K562 (cell line): ENCODE results near the gene MRPL16. TPM values are rescaled to one million over a fixed set of nuclear protein-coding genes. Genes with fewer than 3 reads are reported as not detected.
A peak's percentile ranks its signal among the peaks of the same experiment; 100 is the strongest.

ENCODE experiments used
- CREB3 ChIP-seq: fragments of 450-650 bp; conservative IDR thresholded peaks from 2 replicates; pipeline ENCODE4 v1.6.1; 2016; ENCODE audit warnings: missing genetic modification characterization, low read depth, mild to moderate bottlenecking, missing compliant biosample characterization, moderate library complexity
- ETV1 ChIP-seq: fragments of 450-650 bp; conservative IDR thresholded peaks from 2 replicates; pipeline ENCODE4 v1.6.1; 2016; ENCODE audit warnings: missing genetic modification characterization, control low read depth, low read depth, missing compliant biosample characterization
- ETV6 ChIP-seq, 3 experiments: fragments of 150-350 bp in 1 of 3; sonication (generic) in 1 of 3; formaldehyde crosslinking in 1 of 3; IDR thresholded peaks; 2 replicates each; pipeline versions ENCODE4 v1.6.1 to v1.8.0; 2014 to 2022; ENCODE audit warnings: borderline replicate concordance in 2 of 3, low read depth in 2 of 3, antibody characterized with exemption in 1 of 3, low read length in 1 of 3, mild to moderate bottlenecking in 1 of 3, missing genetic modification reagents in 1 of 3
- MBD2 ChIP-seq: sonication (generic); IDR thresholded peaks from 2 replicates; pipeline ENCODE4 v1.6.1; 2016; ENCODE audit warnings: low read depth, borderline replicate concordance
- MEF2D ChIP-seq: conservative IDR thresholded peaks from 2 replicates; pipeline ENCODE4 v1.6.1; 2016; ENCODE audit warnings: low read depth, missing genetic modification characterization, missing compliant biosample characterization
- MXD1 ChIP-seq: fragments of 250-450 bp; sonication (Bioruptor Pico); IDR thresholded peaks from 2 replicates; pipeline ENCODE4 v1.8.0; 2021; ENCODE audit warnings: borderline replicate concordance, mild to moderate bottlenecking, moderate library complexity; ENCODE audit not compliant: poor library complexity, severe bottlenecking
- NCOA4 ChIP-seq: fragments of 450-650 bp; IDR thresholded peaks from 2 replicates; pipeline ENCODE4 v1.6.1; 2018; ENCODE audit warnings: mild to moderate bottlenecking; ENCODE audit not compliant: partially characterized antibody
- RFX5 ChIP-seq: IDR thresholded peaks from 2 replicates; pipeline ENCODE4 v1.6.1; 2011; ENCODE audit warnings: low read depth, mild to moderate bottlenecking, improper control_type of control experiment, low read length
- SAFB2 ChIP-seq: fragments of 200-400 bp; formaldehyde crosslinking; IDR thresholded peaks from 2 replicates; pipeline ENCODE4 v1.6.1; 2018; ENCODE audit warnings: borderline replicate concordance, low read length, low read depth, moderate library complexity; ENCODE audit not compliant: severe bottlenecking
- SP1 ChIP-seq: sonication (generic); formaldehyde crosslinking; IDR thresholded peaks from 2 replicates; pipeline ENCODE4 v1.8.1; 2022; ENCODE audit warnings: mild to moderate bottlenecking, missing genetic modification reagents
- ZBTB33 ChIP-seq: sonication (generic); formaldehyde crosslinking; IDR thresholded peaks from 2 replicates; pipeline ENCODE4 v1.8.1; 2023; ENCODE audit warnings: mild to moderate bottlenecking, missing genetic modification reagents
- ZNF212 ChIP-seq: fragments of 450-650 bp; formaldehyde crosslinking; IDR thresholded peaks from 2 replicates; pipeline ENCODE4 v1.4.0; 2020; ENCODE audit warnings: mild to moderate bottlenecking
- ZNF398 ChIP-seq: fragments of 250-450 bp; sonication (Bioruptor Pico); IDR thresholded peaks from 2 replicates; pipeline ENCODE4 v1.8.0; 2021; ENCODE audit warnings: moderate library complexity, mild to moderate bottlenecking, inconsistent platforms
- ZNF445 ChIP-seq: fragments of 250-450 bp; sonication (Bioruptor Pico); IDR thresholded peaks from 2 replicates; pipeline ENCODE4 v1.4.0; 2020; ENCODE audit warnings: low read depth, mild to moderate bottlenecking, moderate library complexity
- ZNF639 ChIP-seq, 2 experiments: fragments of 200-800 bp in 1 of 2; sonication (Bioruptor generic) in 1 of 2; sonication (generic) in 1 of 2; formaldehyde crosslinking in 1 of 2; IDR thresholded peaks in 1 of 2; conservative IDR thresholded peaks in 1 of 2; 2 replicates each; pipeline versions ENCODE4 v1.5.0 to v1.6.1; 2016 to 2020; ENCODE audit warnings: missing compliant biosample characterization in 1 of 2, missing genetic modification characterization in 1 of 2, missing genetic modification reagents in 1 of 2
- polyA plus RNA-seq, 8 experiments: library from polyadenylated mRNA; depleted of rRNA in 4 of 8; stranded (reverse) in 5 of 8; unstranded in 3 of 8; fragments of >200 nt; fragmentation: Nextera tagmentation in 2 of 8; fragmentation: Illumina TruSeq in 1 of 8; extraction: Ambion mirVana in 2 of 8; extraction: Trizol in 1 of 8; gene quantifications; 2 replicates each; pipeline versions ENCODE4 v1.2.1 to v1.2.3, GENCODE V29; 2011 to 2014; ENCODE audit warnings: inconsistent platforms in 1 of 8, missing spikeins in 1 of 8
- total RNA-seq, 7 experiments: library from RNA; depleted of rRNA in 6 of 7; stranded (reverse); fragments of >200 nt in 6 of 7; fragmentation: Illumina TruSeq in 2 of 7; extraction: Trizol in 2 of 7; gene quantifications; 2 replicates each; pipeline versions ENCODE4 v1.2.1 to v1.2.3, GENCODE V29; 2011 to 2021; ENCODE audit warnings: low replicate concordance in 1 of 7

MRPL16 gene
- total and polyA plus RNA-seq, 9 of the 15 experiments (the other 6 are each of a cell fraction or from before 2014, with no cell fraction given) = 63.3 to 209 (median 157) TPM

- TF ChIP-seq ZBTB33 = peak; percentile 56; the same call in 1 of the 2 replicates
- TF ChIP-seq MEF2D (tag) = 0 out of 2 replicates have a peak, but pooled peaks have one; percentile 28
- peak; percentile 95 for TF ChIP-seq SP1
- TF ChIP-seq ETV6 (IDR thresholded peaks at IDR 0.05; ENCODE audit: borderline replicate concordance in 1 of 2, low read depth in 2 of 2, low read length in 1 of 2) = no peak; a peak in 1 of 4 replicates
- no peak for TF ChIP-seq ETV6 (CRISPR knock-in tag; IDR thresholded peaks at IDR 0.05; ENCODE audit: borderline replicate concordance)
- peak; percentile 54; the same call in 1 of the 2 replicates for TF ChIP-seq MBD2
- TF ChIP-seq ZNF398 (CRISPR knock-in tag) = no peak
- TF ChIP-seq ETV1 = peak; percentile 67
- 0 out of 2 replicates have a peak, but pooled peaks have one; percentile 24 for TF ChIP-seq CREB3 (tag)
- no peak for TF ChIP-seq ZNF212 (CRISPR knock-in tag)
- TF ChIP-seq ZNF445 (CRISPR knock-in tag) = no peak
- no peak for TF ChIP-seq NCOA4
- no peak for TF ChIP-seq RFX5
- TF ChIP-seq SAFB2 = no peak
- TF ChIP-seq MXD1 = peak; percentile 57
- TF ChIP-seq ZNF639 (CRISPR knock-in tag; conservative IDR thresholded peaks at IDR 0.05 in 1 of 2, IDR thresholded peaks at IDR 0.05 in 1 of 2) = no peak
These were observed at the start of gene MRPL16 (continued) for GRCh38 chr11:59810189-59810910.
